GM21367 (cell line): ENCODE measurements around the gene TDRD7.

Experiments used
- ATAC-seq: cut with Tn5 transposase; IDR thresholded peaks from one replicate; pipeline ENCODE4 v1.9.1; 2021; ENCODE audit not compliant: unreplicated experiment

The TDRD7 gene

GRCh38 chr9:97504381-97505216 lies 92.7 kb downstream of the TDRD7 start:
- no peak for ATAC-seq

- no peak for ATAC-seq
Measured at GRCh38 chr9:97505845-97506244, 93.9 kb downstream of the TDRD7 start.

GRCh38 chr9:97506306-97506705 lies 94.4 kb downstream of the TDRD7 start:
- no peak for ATAC-seq

GRCh38 chr9:97506787-97507186 lies 94.9 kb downstream of the TDRD7 start:
- ATAC-seq: no peak

GRCh38 chr9:97507428-97507984 lies 95.6 kb downstream of the TDRD7 start:
- ATAC-seq: no peak

- ATAC-seq: no peak
Measured at GRCh38 chr9:97508852-97509251, 97.0 kb downstream of the TDRD7 start.

GRCh38 chr9:97510797-97511654 lies 99.1 kb downstream of the TDRD7 start:
- no peak for ATAC-seq

- ATAC-seq: no peak
Measured at GRCh38 chr9:97511655-97512427, 99.9 kb downstream of the TDRD7 start.

GRCh38 chr9:97512966-97513560 lies 101.2 kb downstream of the TDRD7 start:
- no peak for ATAC-seq

GRCh38 chr9:97514531-97514930 lies 102.6 kb downstream of the TDRD7 start:
- no peak for ATAC-seq

GRCh38 chr9:97515662-97516061 lies 103.8 kb downstream of the TDRD7 start:
- ATAC-seq: no peak

- ATAC-seq: no peak
Measured at GRCh38 chr9:97516111-97516510, 104.2 kb downstream of the TDRD7 start.

GRCh38 chr9:97517331-97518089 lies 105.6 kb downstream of the TDRD7 start:
- ATAC-seq: no peak

GRCh38 chr9:97518166-97518908 lies 106.4 kb downstream of the TDRD7 start:
- ATAC-seq: no peak

- no peak for ATAC-seq
Measured at GRCh38 chr9:97518909-97519307, 107.0 kb downstream of the TDRD7 start.

- ATAC-seq: no peak
Measured at GRCh38 chr9:97519441-97519970, 107.6 kb downstream of the TDRD7 start.

GRCh38 chr9:97521576-97522333 lies 109.9 kb downstream of the TDRD7 start:
- no peak for ATAC-seq

GRCh38 chr9:97524424-97524823 lies 112.5 kb downstream of the TDRD7 start:
- no peak for ATAC-seq
